GM12878 (cell line): ENCODE results near the gene UTP11. TPM values are rescaled to one million over a fixed set of nuclear protein-coding genes. Genes with fewer than 3 reads are reported as not detected.
A peak's percentile ranks its signal among the peaks of the same experiment; 100 is the strongest.

Source experiments
- ASH2L ChIP-seq: fragments of 300-600, 200-600 bp; sonication (generic); IDR thresholded peaks from 2 replicates; pipeline ENCODE4 v1.6.1; 2017; ENCODE audit warnings: low read depth, mild to moderate bottlenecking, borderline replicate concordance
- ATF7 ChIP-seq: fragments of 450-650 bp; IDR thresholded peaks from 2 replicates; pipeline ENCODE4 v1.6.1; 2016; ENCODE audit warnings: low read depth, mild to moderate bottlenecking
- BACH1 ChIP-seq: fragments of 450-650 bp; IDR thresholded peaks from 2 replicates; pipeline ENCODE4 v1.6.1; 2017; ENCODE audit warnings: mild to moderate bottlenecking, borderline replicate concordance
- BHLHE40 ChIP-seq, 2 experiments: fragments of 450-650 bp in 1 of 2; IDR thresholded peaks; 2 replicates each; pipeline ENCODE4 v1.6.1; 2011 to 2017; ENCODE audit warnings: low read depth in 2 of 2, borderline replicate concordance in 1 of 2, improper control_type of control experiment in 1 of 2, low read length in 1 of 2, mild to moderate bottlenecking in 1 of 2
- BMI1 ChIP-seq: fragments of 450-650 bp; IDR thresholded peaks from 2 replicates; pipeline ENCODE4 v1.6.1; 2016; ENCODE audit warnings: mild to moderate bottlenecking, moderate library complexity, borderline replicate concordance
- CBX3 ChIP-seq: fragments of 200-600 bp; sonication (generic); IDR thresholded peaks from 2 replicates; pipeline ENCODE4 v1.6.1; 2016; ENCODE audit warnings: low read depth, borderline replicate concordance
- CHD4 ChIP-seq: fragments of 200-600 bp; sonication (generic); IDR thresholded peaks from 2 replicates; pipeline ENCODE4 v1.6.1; 2016; ENCODE audit warnings: mild to moderate bottlenecking
- CREB1 ChIP-seq: IDR thresholded peaks from 2 replicates; pipeline ENCODE4 v1.6.1; 2012; ENCODE audit warnings: low read depth, mild to moderate bottlenecking, inconsistent platforms
- CREM ChIP-seq: IDR thresholded peaks from 2 replicates; pipeline ENCODE4 v1.6.1; 2014; ENCODE audit warnings: antibody characterized with exemption, low read depth
- ETV6 ChIP-seq, 2 experiments: fragments of 450-650 bp in 1 of 2; IDR thresholded peaks in 1 of 2; conservative IDR thresholded peaks in 1 of 2; 2 replicates each; pipeline ENCODE4 v1.6.1; 2014; ENCODE audit warnings: antibody characterized with exemption in 1 of 2, borderline replicate concordance in 1 of 2, low read depth in 1 of 2, mild to moderate bottlenecking in 1 of 2, moderate library complexity in 1 of 2
- KAT2A ChIP-seq: conservative IDR thresholded peaks from 2 replicates; pipeline ENCODE4 v1.6.1; 2011; ENCODE audit warnings: low read depth, low read length; ENCODE audit not compliant: control insufficient read depth
- LARP7 ChIP-seq: fragments of 450-650 bp; IDR thresholded peaks from 2 replicates; pipeline ENCODE4 v1.6.1; 2017; ENCODE audit warnings: mild to moderate bottlenecking
- MEF2B ChIP-seq: fragments of 450-650 bp; IDR thresholded peaks from 2 replicates; pipeline ENCODE4 v1.6.1; 2018; ENCODE audit warnings: mild to moderate bottlenecking, moderate library complexity; ENCODE audit not compliant: partially characterized antibody, poor library complexity, severe bottlenecking
- MYB ChIP-seq: fragments of 150-350 bp; IDR thresholded peaks from 2 replicates; pipeline ENCODE4 v1.6.1; 2014; ENCODE audit warnings: mild to moderate bottlenecking, low read depth, low read length, borderline replicate concordance
- NBN ChIP-seq: fragments of 450-650 bp; IDR thresholded peaks from 2 replicates; pipeline ENCODE4 v1.6.1; 2016
- NFIC ChIP-seq: IDR thresholded peaks from 2 replicates; pipeline ENCODE4 v1.6.1; 2012; ENCODE audit warnings: low read depth, mild to moderate bottlenecking, inconsistent platforms, low read length, moderate library complexity
- NFYA ChIP-seq: IDR thresholded peaks from 2 replicates; pipeline ENCODE4 v1.6.1; 2011; ENCODE audit warnings: low read depth, mild to moderate bottlenecking, low read length, improper control_type of control experiment, borderline replicate concordance
- NFYB ChIP-seq: IDR thresholded peaks from 2 replicates; pipeline ENCODE4 v1.6.1; 2011; ENCODE audit warnings: low read depth, mild to moderate bottlenecking, low read length, improper control_type of control experiment, moderate library complexity; ENCODE audit not compliant: insufficient read depth
- NRF1 ChIP-seq: conservative IDR thresholded peaks from 2 replicates; pipeline ENCODE4 v1.6.1; 2011; ENCODE audit warnings: mild to moderate bottlenecking, low read depth, low read length, improper control_type of control experiment
- PAX8 ChIP-seq: fragments of 450-650 bp; IDR thresholded peaks from 2 replicates; pipeline ENCODE4 v1.6.1; 2017; ENCODE audit warnings: mild to moderate bottlenecking, moderate library complexity
- SMARCA5 ChIP-seq: fragments of 450-650 bp; IDR thresholded peaks from 2 replicates; pipeline ENCODE4 v1.6.1; 2017; ENCODE audit warnings: mild to moderate bottlenecking
- SP1 ChIP-seq: IDR thresholded peaks from one replicate; pipeline ENCODE4 v1.6.1; 2011; ENCODE audit warnings: low read depth, low read length
- SPI1 ChIP-seq: IDR thresholded peaks from 2 replicates; pipeline ENCODE4 v1.6.1; 2011; ENCODE audit warnings: low read depth, mild to moderate bottlenecking, low read length, moderate library complexity, borderline replicate concordance; ENCODE audit not compliant: insufficient read depth
- SREBF2 ChIP-seq: IDR thresholded peaks from 2 replicates; pipeline ENCODE4 v1.6.1; 2012; ENCODE audit warnings: mild to moderate bottlenecking, low read length
- STAT1 ChIP-seq: fragments of 450-650 bp; conservative IDR thresholded peaks from 2 replicates; pipeline ENCODE4 v1.6.1; 2014; ENCODE audit warnings: antibody characterized with exemption, mild to moderate bottlenecking
- YY1 ChIP-seq: IDR thresholded peaks from 2 replicates; pipeline ENCODE4 v1.6.1; 2011; ENCODE audit warnings: low read depth, mild to moderate bottlenecking, low read length
- polyA plus RNA-seq, 11 experiments: library from polyadenylated mRNA; depleted of rRNA in 4 of 11; unstranded in 6 of 11; stranded (reverse) in 5 of 11; fragments of >200 nt; fragmentation: Nextera tagmentation in 4 of 11; fragmentation: Illumina TruSeq in 1 of 11; extraction: Ambion mirVana in 4 of 11; extraction: Trizol in 1 of 11; gene quantifications; 1 replicate in 1 of 11; 2 replicates in 10 of 11; pipeline versions ENCODE4 v1.2.1 to v1.2.3, GENCODE V29; 2011 to 2016; ENCODE audit warnings: inconsistent platforms in 2 of 11, missing spikeins in 2 of 11, low read depth in 1 of 11
- total RNA-seq, 4 experiments: library from RNA; depleted of rRNA in 3 of 4; stranded (reverse); fragments of >200 nt in 3 of 4; fragmentation: Illumina TruSeq in 1 of 4; extraction: Trizol in 1 of 4; gene quantifications; 2 replicates each; pipeline versions ENCODE4 v1.2.1 to v1.2.3, GENCODE V29; 2013 to 2021
- TF ChIP-seq, protein P1 (sequence below): fragments of 450-650 bp; IDR thresholded peaks from 2 replicates; pipeline ENCODE4 v1.6.1; 2017; ENCODE audit warnings: mild to moderate bottlenecking
- TF ChIP-seq, protein P2 (sequence below): fragments of 450-650 bp; IDR thresholded peaks from 2 replicates; pipeline ENCODE4 v1.6.1; 2014; ENCODE audit warnings: mild to moderate bottlenecking
- TF ChIP-seq, protein P3 (sequence below): IDR thresholded peaks from 2 replicates; pipeline ENCODE4 v1.6.1; 2012; ENCODE audit warnings: low read length, inconsistent platforms

Gene UTP11
- total and polyA plus RNA-seq, 10 of the 15 experiments (the other 5 are each of a cell fraction or from before 2014, with no cell fraction given) = 34.5 to 146 (median 64.2) TPM

DNA sequence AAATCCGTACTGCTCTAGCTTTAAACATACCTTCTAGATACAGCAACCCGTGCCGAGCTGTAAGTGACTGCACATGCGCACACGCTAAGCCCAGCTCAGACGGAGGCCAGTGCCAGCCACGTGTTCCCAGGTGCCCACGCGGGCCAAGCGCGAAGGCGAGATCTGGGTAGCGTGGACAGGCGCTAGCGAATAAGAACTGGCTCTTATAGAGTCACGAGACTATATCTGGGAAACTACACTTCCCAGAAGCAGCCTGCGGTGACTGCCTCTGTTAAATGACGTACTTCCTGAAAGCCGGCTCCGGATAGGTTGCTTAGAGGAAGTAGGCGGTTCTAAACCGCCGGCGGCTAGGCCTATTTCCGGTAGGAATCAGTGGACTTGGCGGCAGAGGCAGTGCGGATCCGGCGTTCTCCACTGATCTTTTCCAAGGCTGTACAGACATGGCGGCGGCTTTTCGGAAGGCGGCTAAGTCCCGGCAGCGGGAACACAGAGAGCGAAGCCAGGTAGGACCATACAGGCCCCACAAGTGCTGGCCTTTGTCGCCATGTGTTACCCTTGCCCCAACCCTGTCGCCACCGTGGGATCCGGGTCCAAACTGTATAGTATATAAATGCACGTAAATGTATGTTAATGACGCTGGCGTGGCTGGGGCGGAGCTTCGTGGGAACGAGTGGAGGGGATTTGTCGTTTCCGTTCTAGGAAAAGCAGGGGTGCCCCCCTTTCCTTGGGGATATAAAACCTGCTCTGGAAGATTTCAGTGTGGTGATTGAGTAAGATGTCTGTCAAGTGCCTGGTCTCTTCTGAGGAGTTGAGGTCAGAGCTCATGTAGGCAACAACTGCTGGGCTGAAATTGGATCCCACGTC is at the start of gene UTP11 (continued):
- TF ChIP-seq PAX8 (no peak), NRF1 (no peak), BHLHE40 (IDR thresholded peaks at IDR 0.05; ENCODE audit: borderline replicate concordance in 1 of 2, low read depth in 2 of 2, low read length in 1 of 2) (peak; percentile 97), NFIC (no peak), NBN (peak; percentile 68), MEF2B (peak; percentile 55), MYB (no peak), ETV6 (conservative IDR thresholded peaks at IDR 0.05 in 1 of 2, IDR thresholded peaks at IDR 0.05 in 1 of 2; ENCODE audit: borderline replicate concordance in 1 of 2, low read depth in 1 of 2) (no peak; a peak in 1 of 4 replicates), NFYB (peak; percentile 81), BMI1 (no peak), YY1 (peak; percentile 90), SPI1 (0 out of 2 replicates have a peak, but pooled peaks have one; percentile 4), SREBF2 (no peak), CBX3 (no peak), SP1 (peak; percentile 68), BACH1 (no peak), SMARCA5 (no peak), CHD4 (no peak), NFYA (no peak), STAT1 (no peak; the same call in 1 of the 2 replicates), ASH2L (no peak), ATF7 (peak; percentile 91), CREB1 (peak; percentile 98), KAT2A (no peak), CREM (peak; percentile 98), LARP7 (peak; percentile 14)
- TF ChIP-seq, protein P1, sequence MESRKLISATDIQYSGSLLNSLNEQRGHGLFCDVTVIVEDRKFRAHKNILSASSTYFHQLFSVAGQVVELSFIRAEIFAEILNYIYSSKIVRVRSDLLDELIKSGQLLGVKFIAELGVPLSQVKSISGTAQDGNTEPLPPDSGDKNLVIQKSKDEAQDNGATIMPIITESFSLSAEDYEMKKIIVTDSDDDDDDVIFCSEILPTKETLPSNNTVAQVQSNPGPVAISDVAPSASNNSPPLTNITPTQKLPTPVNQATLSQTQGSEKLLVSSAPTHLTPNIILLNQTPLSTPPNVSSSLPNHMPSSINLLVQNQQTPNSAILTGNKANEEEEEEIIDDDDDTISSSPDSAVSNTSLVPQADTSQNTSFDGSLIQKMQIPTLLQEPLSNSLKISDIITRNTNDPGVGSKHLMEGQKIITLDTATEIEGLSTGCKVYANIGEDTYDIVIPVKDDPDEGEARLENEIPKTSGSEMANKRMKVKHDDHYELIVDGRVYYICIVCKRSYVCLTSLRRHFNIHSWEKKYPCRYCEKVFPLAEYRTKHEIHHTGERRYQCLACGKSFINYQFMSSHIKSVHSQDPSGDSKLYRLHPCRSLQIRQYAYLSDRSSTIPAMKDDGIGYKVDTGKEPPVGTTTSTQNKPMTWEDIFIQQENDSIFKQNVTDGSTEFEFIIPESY = peak; percentile 98
- TF ChIP-seq, protein P2, sequence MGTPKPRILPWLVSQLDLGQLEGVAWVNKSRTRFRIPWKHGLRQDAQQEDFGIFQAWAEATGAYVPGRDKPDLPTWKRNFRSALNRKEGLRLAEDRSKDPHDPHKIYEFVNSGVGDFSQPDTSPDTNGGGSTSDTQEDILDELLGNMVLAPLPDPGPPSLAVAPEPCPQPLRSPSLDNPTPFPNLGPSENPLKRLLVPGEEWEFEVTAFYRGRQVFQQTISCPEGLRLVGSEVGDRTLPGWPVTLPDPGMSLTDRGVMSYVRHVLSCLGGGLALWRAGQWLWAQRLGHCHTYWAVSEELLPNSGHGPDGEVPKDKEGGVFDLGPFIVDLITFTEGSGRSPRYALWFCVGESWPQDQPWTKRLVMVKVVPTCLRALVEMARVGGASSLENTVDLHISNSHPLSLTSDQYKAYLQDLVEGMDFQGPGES = no peak
- TF ChIP-seq, protein P3, sequence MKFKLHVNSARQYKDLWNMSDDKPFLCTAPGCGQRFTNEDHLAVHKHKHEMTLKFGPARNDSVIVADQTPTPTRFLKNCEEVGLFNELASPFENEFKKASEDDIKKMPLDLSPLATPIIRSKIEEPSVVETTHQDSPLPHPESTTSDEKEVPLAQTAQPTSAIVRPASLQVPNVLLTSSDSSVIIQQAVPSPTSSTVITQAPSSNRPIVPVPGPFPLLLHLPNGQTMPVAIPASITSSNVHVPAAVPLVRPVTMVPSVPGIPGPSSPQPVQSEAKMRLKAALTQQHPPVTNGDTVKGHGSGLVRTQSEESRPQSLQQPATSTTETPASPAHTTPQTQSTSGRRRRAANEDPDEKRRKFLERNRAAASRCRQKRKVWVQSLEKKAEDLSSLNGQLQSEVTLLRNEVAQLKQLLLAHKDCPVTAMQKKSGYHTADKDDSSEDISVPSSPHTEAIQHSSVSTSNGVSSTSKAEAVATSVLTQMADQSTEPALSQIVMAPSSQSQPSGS = no peak; the same call in 1 of the 2 replicates
